Ammon's horn (tissue), 1 donor: ENCODE results near the gene NOC4L.

Experiments used
- DNase-seq: peaks from one replicate; pipeline ENCODE4 v3.0.0-alpha.2; 2016; ENCODE audit warnings: low spot score

The NOC4L gene

GRCh38 chr12:132197581-132198354 is 53.5 kb downstream of the NOC4L start:
- peak; percentile 69 for DNase-seq

- no peak for DNase-seq
Measured at GRCh38 chr12:132199101-132199500, 54.8 kb downstream of the NOC4L start.

GRCh38 chr12:132199526-132200319 is 55.5 kb downstream of the NOC4L start:
- DNase-seq = no peak

- no peak for DNase-seq
Measured at GRCh38 chr12:132200800-132201199, 56.5 kb downstream of the NOC4L start.

DNA sequence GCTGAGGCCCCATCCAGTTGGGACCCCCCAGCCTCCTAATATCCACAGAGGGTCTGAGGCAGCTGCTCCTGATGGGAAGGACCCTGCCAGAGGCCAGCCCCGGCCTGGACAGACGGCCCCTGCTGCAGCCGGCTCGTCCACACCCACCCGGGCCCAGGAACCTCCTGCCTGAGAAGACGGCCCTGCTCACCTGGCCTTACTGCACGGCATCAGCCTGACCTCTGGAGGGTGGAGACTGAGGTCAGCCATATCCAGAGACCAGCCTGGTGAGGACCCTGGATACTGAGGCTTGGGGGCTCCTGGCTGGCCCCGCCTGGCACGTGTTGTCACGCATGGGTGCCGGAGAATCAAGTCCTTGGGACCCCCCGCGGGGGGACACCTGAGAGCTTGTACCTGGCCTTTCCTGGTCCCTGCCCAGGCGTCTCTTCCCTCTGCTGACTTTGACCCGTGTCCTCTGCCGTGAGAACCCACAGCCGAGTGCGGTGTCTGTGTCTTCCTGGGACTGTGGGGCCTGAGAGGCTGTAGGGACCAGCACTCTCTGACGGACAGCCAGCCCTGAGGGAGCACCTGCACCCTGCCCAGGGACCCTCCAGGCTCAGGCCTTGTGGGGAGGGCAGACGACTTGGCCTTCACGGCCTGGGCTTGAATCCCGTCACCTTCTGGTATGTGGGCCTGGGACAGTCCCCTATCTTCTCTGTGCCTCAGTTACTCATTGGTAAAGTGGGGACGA is 57.3 kb downstream of the NOC4L start:
- DNase-seq = no peak
